IPS DF 4.7 (cell line): ENCODE data around the gene GMPPA.

Source experiments
- DNase-seq: peaks from one replicate; pipeline ENCODE4 v3.0.0-alpha.2; 2013; ENCODE audit warnings: low spot score; ENCODE audit errors: extremely low read depth

GMPPA gene

GRCh38 chr2:219502618-219503017, 3.9 kb downstream of the GMPPA start:
- DNase-seq = no peak

GRCh38 chr2:219505585-219505984, 6.9 kb downstream of the GMPPA start:
- DNase-seq = no peak

GRCh38 chr2:219506153-219506801, 7.6 kb downstream of the GMPPA start:
- DNase-seq = no peak

GRCh38 chr2:219506802-219507526, 8.3 kb downstream of the GMPPA start:
- no peak for DNase-seq

- no peak for DNase-seq
Observed at GRCh38 chr2:219507581-219508443, 9.1 kb downstream of the GMPPA start.

GRCh38 chr2:219508444-219508734, 9.7 kb downstream of the GMPPA start:
- DNase-seq = no peak

GRCh38 chr2:219508971-219509779, 10.5 kb downstream of the GMPPA start:
- DNase-seq = no peak

- DNase-seq = no peak
Observed at GRCh38 chr2:219509780-219510511, 11.3 kb downstream of the GMPPA start.

GRCh38 chr2:219510512-219511135, 11.9 kb downstream of the GMPPA start:
- DNase-seq = no peak

GRCh38 chr2:219511547-219512325, 13.0 kb downstream of the GMPPA start:
- no peak for DNase-seq

GRCh38 chr2:219512524-219513216, 14.0 kb downstream of the GMPPA start:
- DNase-seq = no peak

GRCh38 chr2:219513787-219514186, 15.1 kb downstream of the GMPPA start:
- DNase-seq = no peak

- DNase-seq = no peak
Observed at GRCh38 chr2:219514196-219514761, 15.6 kb downstream of the GMPPA start, which contains the start of gene ASIC4. TSS of gene ASIC4 (plus strand) at chr2:219514482. CDS start at chr2:219514725, 243 bp downstream.

GRCh38 chr2:219514836-219515235, 16.1 kb downstream of the GMPPA start:
- DNase-seq = no peak

GRCh38 chr2:219515874-219516629, 17.4 kb downstream of the GMPPA start:
- DNase-seq = no peak

GRCh38 chr2:219516888-219517287, 18.2 kb downstream of the GMPPA start:
- no peak for DNase-seq

- no peak for DNase-seq
Observed at GRCh38 chr2:219517954-219518778, 19.5 kb downstream of the GMPPA start.
